ENCODE data around the gene AGBL3.

DNA sequence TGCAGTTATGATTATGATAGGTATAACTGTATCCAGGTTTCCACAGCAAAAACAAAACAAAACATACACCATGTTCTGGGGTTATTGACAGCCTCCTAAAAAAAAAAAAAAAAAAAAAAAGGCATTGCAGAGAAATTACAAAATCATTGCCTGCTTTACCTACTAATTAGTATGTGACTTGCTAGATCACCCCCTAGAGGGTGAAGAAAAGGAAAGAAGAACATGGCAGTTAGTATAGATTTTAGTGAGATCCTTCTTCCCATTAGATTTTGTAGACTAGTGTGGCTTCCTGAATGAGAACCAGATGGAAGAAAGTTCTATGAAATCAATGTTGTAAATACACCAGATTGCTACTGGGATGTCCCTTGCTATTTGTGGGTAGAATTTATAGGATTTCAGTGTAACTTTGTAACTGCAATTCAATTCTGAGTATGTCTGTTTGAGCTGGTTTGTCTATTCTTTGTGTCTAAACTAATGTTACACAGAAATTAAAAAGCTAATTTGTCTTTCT, 24.0 kb upstream of the AGBL3 start:
- TF ChIP-seq, protein P1, sequence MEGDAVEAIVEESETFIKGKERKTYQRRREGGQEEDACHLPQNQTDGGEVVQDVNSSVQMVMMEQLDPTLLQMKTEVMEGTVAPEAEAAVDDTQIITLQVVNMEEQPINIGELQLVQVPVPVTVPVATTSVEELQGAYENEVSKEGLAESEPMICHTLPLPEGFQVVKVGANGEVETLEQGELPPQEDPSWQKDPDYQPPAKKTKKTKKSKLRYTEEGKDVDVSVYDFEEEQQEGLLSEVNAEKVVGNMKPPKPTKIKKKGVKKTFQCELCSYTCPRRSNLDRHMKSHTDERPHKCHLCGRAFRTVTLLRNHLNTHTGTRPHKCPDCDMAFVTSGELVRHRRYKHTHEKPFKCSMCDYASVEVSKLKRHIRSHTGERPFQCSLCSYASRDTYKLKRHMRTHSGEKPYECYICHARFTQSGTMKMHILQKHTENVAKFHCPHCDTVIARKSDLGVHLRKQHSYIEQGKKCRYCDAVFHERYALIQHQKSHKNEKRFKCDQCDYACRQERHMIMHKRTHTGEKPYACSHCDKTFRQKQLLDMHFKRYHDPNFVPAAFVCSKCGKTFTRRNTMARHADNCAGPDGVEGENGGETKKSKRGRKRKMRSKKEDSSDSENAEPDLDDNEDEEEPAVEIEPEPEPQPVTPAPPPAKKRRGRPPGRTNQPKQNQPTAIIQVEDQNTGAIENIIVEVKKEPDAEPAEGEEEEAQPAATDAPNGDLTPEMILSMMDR (IDR thresholded peaks at IDR 0.05; ENCODE audit: insufficient read depth, low read depth, low read length), result no peak
- no peak for TF ChIP-seq EZH2 (IDR thresholded peaks at IDR 0.05; ENCODE audit: insufficient read depth, low read length)

All from astrocyte (in vitro differentiated cells and primary cell).